HuH-7.5 (cell line): Measurements from ENCODE around the gene HMCN1.
"Not testable (repeated sequence)": the region's sequence is repeated elsewhere in the genome, so short reads cannot be mapped to it uniquely, and the experiment has no call there.

ENCODE experiments used
- DNase-seq: peaks from one replicate; pipeline ENCODE4 v3.0.0; 2011; ENCODE audit warnings: low spot score

Gene HMCN1

DNA sequence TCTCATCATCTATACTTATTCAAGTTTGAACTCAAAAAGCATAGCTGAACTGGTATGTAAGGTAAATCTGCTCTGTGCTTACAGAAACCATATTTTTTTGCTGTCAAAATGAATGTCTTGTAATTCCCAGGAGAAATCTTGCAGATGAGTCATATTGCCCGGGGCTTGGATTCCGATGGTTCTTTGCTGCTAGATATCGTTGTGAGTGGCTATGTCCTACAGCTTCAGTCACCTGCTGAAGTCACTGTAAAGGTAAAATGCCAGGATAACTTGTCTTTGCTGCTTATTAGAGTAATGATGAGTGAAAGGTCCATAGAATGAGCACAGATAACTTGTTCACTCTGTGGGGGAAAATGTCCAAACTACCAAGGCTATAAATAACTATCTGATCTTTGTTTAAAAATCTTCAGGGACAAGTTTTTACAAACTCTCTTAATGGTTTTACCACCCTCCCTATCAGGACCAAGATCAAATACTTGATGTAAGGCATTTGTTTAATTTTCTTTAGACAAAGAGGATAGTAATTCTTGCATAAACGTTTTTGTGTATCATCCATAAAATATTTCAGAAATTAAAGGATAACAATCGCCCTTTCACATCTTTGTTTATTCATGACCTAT is 418.5 kb downstream of the HMCN1 start:
- DNase-seq: no peak

GRCh38 chr1:186154651-186155050 is 420.5 kb downstream of the HMCN1 start:
- no peak for DNase-seq

GRCh38 chr1:186155594-186155993 is 421.4 kb downstream of the HMCN1 start:
- DNase-seq: no peak

- not testable (repeated sequence) for DNase-seq
Observed at GRCh38 chr1:186162895-186163294, 428.7 kb downstream of the HMCN1 start.

- no peak for DNase-seq
Observed at GRCh38 chr1:186164773-186165172, 430.6 kb downstream of the HMCN1 start.

GRCh38 chr1:186165303-186165702 is 431.1 kb downstream of the HMCN1 start:
- DNase-seq: no peak

DNA sequence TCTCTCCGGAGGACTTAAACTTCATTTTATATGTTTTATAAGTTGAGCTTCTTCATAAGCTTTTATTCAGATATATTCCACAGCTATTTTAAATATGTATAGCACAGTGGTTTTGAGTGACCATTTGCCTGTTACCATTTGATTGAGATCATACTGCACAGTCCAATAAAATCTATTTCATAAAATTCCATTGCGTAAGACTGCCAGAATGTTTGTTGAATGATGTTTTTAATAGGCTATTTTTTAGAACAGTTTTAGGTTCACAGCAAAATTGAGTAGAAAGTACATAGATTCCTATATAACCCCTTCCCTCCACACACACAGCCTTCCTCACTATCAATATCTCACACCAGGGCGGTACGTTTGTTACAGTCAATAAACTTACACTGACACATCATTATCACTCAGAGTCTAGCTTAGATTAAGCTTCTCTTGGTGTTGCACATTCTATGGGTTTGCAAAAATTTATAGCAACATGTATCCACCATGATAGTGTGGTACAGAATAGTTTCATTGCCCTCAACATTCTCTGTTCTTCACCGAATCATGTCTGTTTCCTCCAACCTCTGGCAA is 433.0 kb downstream of the HMCN1 start:
- DNase-seq: no peak

DNA sequence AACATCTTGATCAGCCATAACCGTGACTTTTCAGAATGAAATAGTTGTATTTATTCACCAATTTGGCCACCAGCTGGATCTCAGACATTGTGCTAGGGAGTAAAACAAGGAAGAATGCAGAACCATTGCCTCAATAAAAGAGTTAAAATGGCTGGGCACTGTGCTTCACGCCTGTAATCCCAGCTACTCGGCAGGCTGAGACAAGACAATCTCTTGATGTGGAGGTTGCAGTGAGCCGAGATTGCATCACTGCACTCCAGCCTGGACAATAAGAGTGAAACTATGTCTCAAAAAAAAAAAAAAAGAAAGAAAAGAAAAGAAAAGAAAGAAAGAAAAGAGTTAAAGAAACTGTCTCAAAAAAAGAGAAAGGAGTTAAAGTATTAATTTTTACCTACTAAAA is 441.4 kb downstream of the HMCN1 start:
- no peak for DNase-seq

GRCh38 chr1:186178426-186179043 is 444.3 kb downstream of the HMCN1 start:
- DNase-seq: no peak

GRCh38 chr1:186179231-186179630 is 445.0 kb downstream of the HMCN1 start:
- DNase-seq: no peak

- no peak for DNase-seq
Observed at GRCh38 chr1:186183219-186183618, 449.0 kb downstream of the HMCN1 start.

DNA sequence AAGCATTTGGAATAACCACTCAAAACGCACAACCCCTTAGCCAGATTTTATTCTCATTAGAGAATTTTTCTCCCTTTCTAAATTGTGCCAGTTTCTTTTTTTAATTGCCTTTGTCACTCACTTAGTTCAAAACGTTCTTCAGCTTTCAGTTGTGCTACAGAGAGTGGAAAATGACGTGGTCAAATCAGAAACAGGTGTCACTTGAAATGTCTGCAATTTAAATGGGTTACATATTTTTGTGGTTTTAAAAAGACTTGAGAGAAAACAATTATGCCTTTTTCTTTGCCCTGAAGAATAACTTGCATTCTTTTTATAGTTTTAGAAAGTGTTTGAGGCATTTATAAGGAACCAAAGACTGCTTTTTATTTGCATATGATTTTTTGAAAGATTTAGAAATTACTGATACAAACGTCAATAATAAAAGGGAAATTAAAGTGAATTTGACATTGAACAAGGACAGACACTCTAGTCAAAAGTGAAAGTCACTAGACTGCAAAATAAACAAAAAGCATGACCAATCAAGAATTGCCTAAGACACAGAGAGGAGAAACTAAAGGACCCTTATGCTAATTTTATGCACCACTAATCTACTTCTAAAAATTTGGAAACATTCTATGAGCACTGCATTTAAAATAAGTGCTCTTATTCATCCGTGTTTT is 449.9 kb downstream of the HMCN1 start:
- DNase-seq: no peak

- not testable (repeated sequence) for DNase-seq
Observed at GRCh38 chr1:186186251-186186650, 452.1 kb downstream of the HMCN1 start.

GRCh38 chr1:186187601-186188000 is 453.4 kb downstream of the HMCN1 start:
- no peak for DNase-seq

- no peak for DNase-seq
Observed at GRCh38 chr1:186188004-186188539, 453.9 kb downstream of the HMCN1 start.

GRCh38 chr1:186188736-186189135 is 454.5 kb downstream of the HMCN1 start:
- DNase-seq: no peak

GRCh38 chr1:186189156-186189555 is 455.0 kb downstream of the HMCN1 start:
- DNase-seq: no peak

DNA sequence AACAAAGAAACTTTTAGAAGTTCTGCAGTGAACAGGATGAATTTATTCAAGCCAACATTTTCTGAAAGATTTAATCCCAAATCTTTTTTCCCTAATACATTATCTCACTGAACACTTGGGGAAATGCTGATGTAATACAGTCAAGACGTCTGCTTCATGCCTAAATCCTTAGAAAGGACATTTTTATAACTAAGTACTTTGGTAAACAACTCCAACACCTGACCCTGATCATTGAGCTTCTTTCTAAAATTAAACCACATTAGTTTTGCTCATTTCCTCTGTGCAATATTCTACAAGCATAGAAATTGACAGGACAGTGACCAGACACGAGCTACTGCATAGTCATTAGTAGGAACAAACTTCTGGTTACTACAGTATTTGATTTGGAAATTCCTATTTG is 457.3 kb downstream of the HMCN1 start:
- DNase-seq: no peak

- no peak for DNase-seq
Observed at GRCh38 chr1:186193224-186193623, 459.0 kb downstream of the HMCN1 start.

DNA sequence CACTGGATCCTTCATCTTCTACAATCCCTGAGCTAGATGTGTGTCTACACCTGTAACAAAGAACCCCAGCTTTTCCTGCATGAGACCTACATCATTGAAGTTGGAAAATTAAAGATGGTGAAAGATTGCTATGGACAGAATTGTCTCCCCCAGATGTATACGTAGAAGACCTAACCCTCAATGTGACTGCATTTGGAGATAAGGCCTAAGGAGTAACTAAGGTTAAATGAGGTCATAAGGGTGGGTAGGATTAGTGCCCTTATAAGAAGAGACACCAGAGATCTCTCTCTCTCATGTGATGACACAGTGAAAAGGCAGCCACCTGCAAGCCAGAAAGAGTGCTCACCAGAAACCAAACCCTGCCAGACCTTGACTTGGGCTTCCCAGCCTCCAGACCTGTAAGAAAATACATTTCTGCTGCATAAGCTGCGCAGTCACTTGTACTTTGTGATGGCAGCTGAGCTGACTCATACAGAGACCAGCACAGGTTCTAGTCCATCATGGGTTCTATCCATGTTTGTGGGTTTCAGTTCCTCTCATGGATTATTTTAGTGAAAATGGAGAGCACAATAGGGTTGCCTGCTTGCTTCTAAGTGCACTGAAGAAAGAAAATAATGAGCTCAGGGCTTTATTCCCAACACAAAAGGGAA is 460.0 kb downstream of the HMCN1 start:
- no peak for DNase-seq

DNA sequence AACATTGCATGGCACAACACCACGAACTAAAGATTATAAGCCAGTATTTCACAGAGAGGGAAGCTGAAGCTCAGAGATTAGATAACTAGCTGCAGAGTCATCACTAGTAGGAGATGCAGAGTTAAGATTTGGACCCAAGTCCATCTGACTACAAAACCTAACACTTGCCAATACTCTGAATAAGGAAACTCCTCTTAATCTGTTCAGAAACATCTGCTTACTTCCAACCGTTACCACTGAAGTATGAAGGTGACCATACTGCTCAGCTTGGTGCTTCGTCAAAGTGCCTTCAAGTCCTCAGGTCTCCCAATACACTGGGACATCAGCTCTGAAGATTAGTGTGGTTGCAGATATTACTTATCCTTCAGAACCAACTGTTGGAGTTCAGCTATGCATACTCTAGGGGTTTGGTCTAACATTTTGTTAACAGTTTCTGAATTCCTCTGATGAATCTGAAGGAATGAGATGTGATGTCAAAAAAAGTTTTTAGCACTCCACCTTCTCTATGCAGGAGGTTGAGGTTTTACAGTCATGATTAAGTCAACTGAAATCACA is 461.3 kb downstream of the HMCN1 start:
- DNase-seq: no peak

- DNase-seq: no peak
Observed at GRCh38 chr1:186202271-186202764, 468.1 kb downstream of the HMCN1 start.
